GM04503 (cell line): ENCODE data around the gene HAPLN2.
A peak's percentile ranks its signal among the peaks of the same experiment; 100 is the strongest.

Experiments used
- DNase-seq: peaks from one replicate; pipeline ENCODE4 v3.0.0-alpha.2; 2012; ENCODE audit warnings: low read depth

Gene HAPLN2

GRCh38 chr1:156645056-156645455 is 25.8 kb downstream of the HAPLN2 start:
- no peak for DNase-seq

- no peak for DNase-seq
These were observed 26.5 kb downstream of the HAPLN2 start for GRCh38 chr1:156645666-156646065.

DNA sequence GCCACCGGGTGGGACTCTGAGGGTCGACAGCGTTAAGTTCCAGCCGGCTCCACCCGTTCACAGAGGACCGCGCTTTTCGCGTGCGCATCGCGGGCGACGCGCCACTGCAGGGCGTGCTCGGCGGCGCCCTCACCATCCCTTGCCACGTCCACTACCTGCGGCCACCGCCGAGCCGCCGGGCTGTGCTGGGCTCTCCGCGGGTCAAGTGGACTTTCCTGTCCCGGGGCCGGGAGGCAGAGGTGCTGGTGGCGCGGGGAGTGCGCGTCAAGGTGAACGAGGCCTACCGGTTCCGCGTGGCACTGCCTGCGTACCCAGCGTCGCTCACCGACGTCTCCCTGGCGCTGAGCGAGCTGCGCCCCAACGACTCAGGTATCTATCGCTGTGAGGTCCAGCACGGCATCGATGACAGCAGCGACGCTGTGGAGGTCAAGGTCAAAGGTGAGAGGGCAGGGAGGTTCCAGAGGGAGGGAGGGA is 27.6 kb downstream of the HAPLN2 start:
- no peak for DNase-seq

GRCh38 chr1:156647351-156647750 is 28.1 kb downstream of the HAPLN2 start:
- no peak for DNase-seq

DNA sequence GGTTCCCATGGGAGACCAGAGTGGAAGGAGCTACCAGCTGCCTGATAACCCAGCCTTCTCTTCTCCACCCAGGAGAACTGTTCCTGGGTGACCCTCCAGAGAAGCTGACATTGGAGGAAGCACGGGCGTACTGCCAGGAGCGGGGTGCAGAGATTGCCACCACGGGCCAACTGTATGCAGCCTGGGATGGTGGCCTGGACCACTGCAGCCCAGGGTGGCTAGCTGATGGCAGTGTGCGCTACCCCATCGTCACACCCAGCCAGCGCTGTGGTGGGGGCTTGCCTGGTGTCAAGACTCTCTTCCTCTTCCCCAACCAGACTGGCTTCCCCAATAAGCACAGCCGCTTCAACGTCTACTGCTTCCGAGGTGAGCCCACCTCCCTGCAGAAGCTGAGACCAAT is 29.3 kb downstream of the HAPLN2 start:
- no peak for DNase-seq

DNA sequence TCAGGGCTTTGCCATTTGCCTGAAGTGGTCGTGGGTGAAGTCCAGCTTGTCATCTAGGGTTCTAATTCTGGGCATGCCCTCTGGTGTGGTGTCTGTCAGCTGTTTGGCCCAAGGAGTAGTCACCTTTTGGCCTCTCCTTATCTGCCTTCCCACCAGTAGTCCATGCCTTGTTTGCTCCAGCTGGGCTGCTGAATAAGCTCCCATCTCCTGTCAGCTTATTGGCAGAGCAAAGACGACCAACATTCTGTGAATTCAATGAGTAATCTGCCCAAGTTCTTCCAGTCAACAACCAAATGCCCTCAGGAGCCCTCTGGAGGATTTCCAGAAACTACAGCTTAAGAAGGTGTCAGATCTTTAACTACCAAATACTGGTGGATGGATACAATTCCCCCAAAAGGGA is 29.7 kb downstream of the HAPLN2 start:
- DNase-seq = no peak

- no peak for DNase-seq
These were observed 33.1 kb downstream of the HAPLN2 start for GRCh38 chr1:156652131-156652991.

- DNase-seq = no peak
These were observed 33.8 kb downstream of the HAPLN2 start for GRCh38 chr1:156652992-156653355.

DNA sequence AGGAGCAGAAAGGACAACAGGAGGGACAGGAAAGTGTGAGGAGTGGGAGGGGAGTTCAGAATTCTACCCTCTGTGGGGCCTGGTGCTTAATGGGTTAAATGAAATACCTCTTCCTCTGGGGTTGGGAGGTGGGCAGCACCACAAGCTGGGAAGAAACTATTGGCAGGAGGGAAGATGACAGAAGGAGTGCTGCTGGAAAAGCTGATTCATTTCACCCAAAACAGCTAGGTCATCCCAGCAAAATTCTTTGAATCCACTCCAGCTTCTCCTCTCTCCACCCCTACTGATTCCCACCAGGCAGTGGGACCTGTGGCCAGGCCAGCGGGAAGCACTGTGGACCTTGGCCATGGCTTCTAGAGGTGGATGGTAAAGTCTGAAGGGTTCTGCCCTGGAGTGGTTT is 35.5 kb downstream of the HAPLN2 start:
- no peak for DNase-seq

DNA sequence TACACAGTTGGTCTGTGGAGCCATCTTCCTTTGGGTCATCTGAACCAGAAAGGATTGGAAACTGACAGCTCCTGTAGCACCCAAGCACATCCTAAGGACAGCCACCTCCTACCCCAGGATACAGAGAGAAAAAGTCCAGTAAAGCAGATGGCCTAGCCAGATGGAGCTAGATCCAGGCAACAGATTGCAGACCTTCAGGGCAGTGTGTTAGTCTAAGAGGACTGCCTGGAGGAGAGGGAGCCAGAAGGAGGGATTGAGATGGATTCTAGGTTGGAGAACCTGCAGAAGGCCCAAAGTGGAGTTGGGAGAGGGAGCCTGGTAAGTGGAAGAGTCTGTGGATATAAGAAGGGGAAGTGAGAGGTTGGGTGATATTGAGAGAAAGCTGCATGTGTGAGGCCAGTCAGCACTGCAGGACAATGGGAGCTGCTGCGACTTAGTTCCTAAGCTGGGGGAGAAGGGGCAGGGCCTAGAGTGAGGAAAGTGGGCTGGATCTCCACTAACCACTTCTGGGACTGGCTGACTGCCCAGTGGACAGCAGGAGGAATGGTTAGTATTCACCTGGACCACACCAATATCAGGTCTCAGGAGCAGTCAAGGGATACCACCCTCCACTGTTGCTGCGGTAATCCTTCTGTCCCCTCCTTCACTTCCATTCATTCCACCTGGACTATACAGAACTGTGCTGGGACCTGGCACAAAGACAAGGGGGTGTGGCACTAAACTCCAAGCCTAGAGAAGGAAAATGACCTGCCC is 36.1 kb downstream of the HAPLN2 start:
- DNase-seq = no peak

DNA sequence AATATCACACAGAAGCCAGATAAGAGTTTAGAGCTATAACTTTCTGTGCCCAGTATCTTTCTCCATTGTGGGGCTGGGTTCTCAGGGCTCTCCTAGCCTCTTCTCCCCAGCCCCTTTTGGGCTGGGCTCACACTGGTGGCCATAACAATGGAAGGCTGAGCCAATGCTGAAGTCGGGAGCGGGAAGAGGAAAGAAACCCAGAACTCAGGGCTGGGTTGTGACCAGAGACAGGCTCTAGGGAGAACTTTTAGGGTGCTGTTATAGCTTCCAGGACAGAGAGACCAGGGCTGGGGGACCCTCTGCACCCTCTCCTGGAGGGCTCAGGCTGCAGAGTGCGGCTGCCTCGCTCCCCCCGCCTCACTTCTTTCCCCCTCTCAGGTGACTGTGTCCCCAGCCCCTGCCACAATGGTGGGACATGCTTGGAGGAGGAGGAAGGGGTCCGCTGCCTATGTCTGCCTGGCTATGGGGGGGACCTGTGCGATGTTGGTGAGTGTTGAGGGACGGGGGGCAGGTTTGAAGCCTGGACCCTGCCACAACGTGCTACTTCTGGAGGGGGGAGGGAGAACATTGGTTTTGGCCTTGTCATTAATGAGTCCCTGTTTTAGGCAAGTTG is 36.8 kb downstream of the HAPLN2 start:
- no peak for DNase-seq

- DNase-seq = no peak
These were observed 37.9 kb downstream of the HAPLN2 start for GRCh38 chr1:156656806-156657740.

DNA sequence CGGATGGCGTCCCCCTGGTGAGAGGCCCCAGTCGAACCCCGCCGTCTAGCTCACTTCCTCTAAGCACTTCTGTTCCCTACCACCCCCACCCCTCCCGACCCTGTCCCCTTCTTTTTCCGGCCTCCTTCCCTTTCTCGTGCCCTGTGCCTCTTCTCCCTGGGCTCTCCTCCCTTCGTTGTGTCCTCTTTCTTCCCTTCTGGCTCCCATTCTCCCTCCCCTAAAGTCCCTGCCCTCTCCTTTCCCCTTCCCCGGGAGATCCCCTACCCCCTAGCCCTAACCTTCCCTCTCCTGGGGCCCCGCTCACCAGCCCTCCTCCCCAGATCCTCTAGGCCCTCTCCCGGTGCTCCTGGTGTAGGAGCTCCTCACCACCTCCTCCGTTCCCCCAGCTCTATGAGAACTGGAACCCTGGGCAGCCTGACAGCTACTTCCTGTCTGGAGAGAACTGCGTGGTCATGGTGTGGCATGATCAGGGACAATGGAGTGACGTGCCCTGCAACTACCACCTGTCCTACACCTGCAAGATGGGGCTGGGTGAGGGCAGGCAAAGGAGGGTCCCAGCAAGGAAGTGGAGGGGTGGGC is 38.6 kb downstream of the HAPLN2 start:
- no peak for DNase-seq

DNA sequence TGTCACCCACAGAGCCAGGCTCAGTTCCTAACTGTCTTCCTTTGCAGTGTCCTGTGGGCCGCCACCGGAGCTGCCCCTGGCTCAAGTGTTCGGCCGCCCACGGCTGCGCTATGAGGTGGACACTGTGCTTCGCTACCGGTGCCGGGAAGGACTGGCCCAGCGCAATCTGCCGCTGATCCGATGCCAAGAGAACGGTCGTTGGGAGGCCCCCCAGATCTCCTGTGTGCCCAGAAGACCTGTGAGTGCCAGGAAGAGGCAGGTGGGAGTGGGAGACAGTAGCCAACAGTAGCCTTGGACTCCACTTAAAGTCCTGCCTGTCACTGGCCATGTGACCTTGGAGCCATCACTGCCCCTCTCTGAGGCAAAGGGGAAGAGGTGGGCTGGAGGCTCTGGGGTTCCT is 39.3 kb downstream of the HAPLN2 start:
- DNase-seq = no peak

DNA sequence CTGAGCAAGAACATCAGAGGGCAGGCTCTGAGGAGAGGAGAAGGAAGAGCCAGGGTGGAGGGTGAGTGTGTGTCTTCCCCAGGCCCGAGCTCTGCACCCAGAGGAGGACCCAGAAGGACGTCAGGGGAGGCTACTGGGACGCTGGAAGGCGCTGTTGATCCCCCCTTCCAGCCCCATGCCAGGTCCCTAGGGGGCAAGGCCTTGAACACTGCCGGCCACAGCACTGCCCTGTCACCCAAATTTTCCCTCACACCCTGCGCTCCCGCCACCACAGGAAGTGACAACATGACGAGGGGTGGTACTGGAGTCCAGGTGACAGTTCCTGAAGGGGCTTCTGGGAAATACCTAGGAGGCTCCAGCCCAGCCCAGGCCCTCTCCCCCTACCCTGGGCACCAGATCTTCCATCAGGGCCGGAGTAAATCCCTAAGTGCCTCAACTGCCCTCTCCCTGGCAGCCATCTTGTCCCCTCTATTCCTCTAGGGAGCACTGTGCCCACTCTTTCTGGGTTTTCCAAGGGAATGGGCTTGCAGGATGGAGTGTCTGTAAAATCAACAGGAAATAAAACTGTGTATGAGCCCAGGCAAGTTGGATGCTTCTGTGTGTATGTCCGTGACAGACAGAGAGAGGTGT is 39.8 kb downstream of the HAPLN2 start:
- DNase-seq = no peak

GRCh38 chr1:156659661-156659987 is 40.4 kb downstream of the HAPLN2 start:
- DNase-seq = no peak

DNA sequence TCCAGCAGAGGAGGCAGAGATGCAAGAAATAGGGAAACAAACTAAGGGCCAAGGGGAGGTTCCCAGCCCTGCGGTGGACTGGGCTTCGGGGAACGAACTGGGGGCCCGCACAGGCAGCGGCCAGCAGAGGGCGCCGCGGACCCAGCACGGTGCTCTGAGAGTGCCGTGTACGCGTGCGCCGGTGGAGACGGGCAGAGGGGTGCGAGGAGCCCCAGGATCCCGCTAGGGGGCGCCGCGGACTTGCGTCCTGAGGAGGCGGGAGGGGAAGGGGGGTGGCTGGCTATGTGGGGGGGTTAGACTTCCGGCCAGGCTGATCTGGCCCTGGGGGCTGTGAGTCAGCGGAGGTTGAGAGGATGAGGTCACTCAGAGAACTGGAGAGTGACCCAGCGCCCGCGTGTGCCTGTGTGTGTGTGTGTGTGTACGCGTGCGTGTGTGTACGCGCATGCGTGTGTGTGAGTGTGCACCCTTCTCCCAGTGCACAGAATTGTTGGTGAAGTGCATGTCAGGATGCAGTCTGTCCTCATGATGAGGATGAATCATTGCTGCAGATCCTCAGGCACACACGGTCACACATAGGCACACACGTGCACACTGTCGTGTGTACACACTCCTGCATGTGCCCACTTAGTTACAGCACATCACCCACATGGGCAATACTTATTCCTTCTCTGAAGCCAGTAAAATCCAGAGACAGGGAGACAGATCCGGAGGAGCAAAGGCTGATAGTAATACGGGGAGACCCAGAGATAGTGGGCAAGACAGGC is 41.0 kb downstream of the HAPLN2 start:
- peak; percentile 80 for DNase-seq

DNA sequence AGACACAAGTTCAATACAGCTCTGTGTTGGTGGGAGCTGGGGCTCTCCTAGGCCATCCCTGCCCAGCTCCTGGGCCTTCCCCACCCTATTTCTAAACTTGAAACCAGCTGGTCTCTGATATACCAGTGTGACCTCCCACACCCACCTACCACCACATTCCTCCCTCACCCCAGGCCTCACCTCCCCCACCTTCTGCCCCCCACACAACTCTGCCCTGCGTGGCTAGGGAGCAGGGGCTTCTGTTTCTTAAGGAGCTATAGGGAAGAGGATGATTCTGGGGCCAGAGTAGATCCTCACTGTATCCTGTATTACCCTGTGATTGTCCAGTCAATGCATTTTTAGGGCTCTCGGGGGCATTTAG is 41.5 kb downstream of the HAPLN2 start:
- DNase-seq = no peak

GRCh38 chr1:156662005-156662799 is 43.0 kb downstream of the HAPLN2 start:
- DNase-seq = no peak

- no peak for DNase-seq
These were observed 43.5 kb downstream of the HAPLN2 start for GRCh38 chr1:156662800-156663055.
